ENCODE measurements around the gene PDLIM5.
"Not testable (repeated sequence)": the region's sequence is repeated elsewhere in the genome, so short reads cannot be mapped to it uniquely, and the experiment has no call there.

PDLIM5 gene

DNA sequence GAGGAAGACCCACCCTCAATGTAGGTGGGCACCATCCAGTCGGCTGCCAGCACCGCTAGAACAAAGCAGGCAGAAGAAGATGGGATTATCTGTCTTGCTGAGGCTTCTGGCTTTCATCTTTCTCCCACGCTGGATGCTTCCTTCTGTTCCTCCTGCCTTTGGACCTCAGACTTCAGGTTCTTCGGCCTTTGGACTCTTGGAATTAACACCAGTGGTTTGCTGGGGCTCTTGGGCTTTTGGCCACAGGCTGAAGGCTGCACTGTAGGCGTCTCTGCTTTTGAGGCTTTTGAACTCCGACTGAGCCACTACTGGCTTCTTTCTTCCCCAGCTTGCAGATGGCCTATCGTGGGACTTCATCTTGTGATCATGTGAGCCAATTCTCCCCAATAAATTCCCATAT, 55.1 kb downstream of the PDLIM5 start:
- TF ChIP-seq, protein P1, sequence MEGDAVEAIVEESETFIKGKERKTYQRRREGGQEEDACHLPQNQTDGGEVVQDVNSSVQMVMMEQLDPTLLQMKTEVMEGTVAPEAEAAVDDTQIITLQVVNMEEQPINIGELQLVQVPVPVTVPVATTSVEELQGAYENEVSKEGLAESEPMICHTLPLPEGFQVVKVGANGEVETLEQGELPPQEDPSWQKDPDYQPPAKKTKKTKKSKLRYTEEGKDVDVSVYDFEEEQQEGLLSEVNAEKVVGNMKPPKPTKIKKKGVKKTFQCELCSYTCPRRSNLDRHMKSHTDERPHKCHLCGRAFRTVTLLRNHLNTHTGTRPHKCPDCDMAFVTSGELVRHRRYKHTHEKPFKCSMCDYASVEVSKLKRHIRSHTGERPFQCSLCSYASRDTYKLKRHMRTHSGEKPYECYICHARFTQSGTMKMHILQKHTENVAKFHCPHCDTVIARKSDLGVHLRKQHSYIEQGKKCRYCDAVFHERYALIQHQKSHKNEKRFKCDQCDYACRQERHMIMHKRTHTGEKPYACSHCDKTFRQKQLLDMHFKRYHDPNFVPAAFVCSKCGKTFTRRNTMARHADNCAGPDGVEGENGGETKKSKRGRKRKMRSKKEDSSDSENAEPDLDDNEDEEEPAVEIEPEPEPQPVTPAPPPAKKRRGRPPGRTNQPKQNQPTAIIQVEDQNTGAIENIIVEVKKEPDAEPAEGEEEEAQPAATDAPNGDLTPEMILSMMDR (IDR thresholded peaks at IDR 0.05) = no peak
- Histone ChIP-seq H3K4me3 (no peak overlapping the region), H3K27ac (peak overlapping the region; percentile 67)
- DNase-seq (ENCODE audit: low spot score) = no peak

DNA sequence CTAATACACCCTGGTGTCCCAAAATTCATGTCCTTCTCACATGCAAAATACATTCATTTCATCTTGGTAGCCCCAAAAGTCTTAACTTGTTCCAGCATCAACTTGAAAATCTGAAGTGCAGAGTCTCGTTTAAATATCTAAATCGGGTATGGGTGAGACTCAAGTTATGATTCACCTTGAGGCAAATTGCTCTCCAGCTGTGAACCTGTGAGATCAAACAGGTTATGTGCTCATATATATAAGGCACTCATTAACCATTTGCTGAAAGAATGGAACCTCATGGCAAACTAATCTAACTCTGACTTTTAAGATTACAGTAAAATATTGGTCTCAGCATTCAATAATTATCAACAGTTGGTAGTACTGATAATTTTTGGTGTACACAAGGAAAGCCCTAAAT, 55.5 kb downstream of the PDLIM5 start:
- H3K4me3 ChIP-seq = no peak overlapping the region
- no peak for DNase-seq (ENCODE audit: low spot score)
- TF ChIP-seq, protein P1 (IDR thresholded peaks at IDR 0.05) = no peak
- H3K27ac ChIP-seq = peak overlapping the region; percentile 67

DNA sequence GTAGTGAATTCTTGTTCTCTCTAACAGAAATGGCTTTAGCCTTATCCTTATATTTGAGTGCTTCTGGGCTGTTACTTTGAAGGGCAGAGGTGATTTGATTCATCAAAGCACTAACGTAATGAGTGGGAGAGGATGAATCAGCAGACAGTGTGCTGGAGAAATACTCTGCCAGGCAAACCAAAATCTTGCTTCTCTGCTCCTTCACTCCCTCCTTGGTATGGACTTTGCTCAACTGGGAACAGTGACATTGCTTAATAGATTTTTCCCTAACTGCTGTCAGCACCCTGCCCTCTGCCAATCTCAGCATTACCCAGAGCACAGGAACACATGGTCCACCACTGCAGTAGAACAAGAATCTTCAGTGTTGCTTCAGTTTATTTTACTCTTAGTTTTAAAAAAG, 56.0 kb downstream of the PDLIM5 start:
- no peak overlapping the region for H3K4me3 ChIP-seq
- peak; percentile 91 for DNase-seq (ENCODE audit: low spot score)
- TF ChIP-seq, protein P1 (IDR thresholded peaks at IDR 0.05) = no peak
- H3K27ac ChIP-seq = peak overlapping the region; percentile 67

- Histone ChIP-seq H3K4me3 (peak overlapping the region; percentile 11), H3K27ac (peak overlapping the region; percentile 53 to 67)
- DNase-seq (ENCODE audit: low spot score) = no peak
- TF ChIP-seq, protein P1 (IDR thresholded peaks at IDR 0.05) = no peak
Observed at GRCh38 chr4:94508296-94508695, 56.6 kb downstream of the PDLIM5 start.

DNA sequence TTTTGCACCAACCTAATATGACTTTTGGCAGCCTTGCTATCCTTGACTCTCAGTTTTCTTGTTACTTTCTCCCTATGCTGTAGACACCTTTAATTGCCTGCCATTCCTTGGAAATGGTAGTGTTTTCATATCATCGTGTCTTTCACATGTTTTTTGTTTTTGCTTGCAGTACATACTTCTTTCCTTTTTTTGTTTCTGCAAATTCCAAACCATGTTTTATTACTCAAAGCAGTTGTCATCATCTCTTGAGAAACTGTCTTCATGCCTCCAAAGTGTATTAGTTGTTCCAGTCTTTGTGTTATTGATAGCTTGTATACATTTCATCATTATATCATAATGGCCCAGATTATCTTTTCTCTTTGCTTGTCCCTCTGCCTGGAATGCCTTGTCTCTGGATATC, 57.1 kb downstream of the PDLIM5 start:
- Histone ChIP-seq H3K27ac (peak overlapping the region; percentile 53 to 67), H3K4me3 (peak overlapping the region; percentile 11)
- TF ChIP-seq, protein P1 (IDR thresholded peaks at IDR 0.05) = no peak
- no peak for DNase-seq (ENCODE audit: low spot score)

DNA sequence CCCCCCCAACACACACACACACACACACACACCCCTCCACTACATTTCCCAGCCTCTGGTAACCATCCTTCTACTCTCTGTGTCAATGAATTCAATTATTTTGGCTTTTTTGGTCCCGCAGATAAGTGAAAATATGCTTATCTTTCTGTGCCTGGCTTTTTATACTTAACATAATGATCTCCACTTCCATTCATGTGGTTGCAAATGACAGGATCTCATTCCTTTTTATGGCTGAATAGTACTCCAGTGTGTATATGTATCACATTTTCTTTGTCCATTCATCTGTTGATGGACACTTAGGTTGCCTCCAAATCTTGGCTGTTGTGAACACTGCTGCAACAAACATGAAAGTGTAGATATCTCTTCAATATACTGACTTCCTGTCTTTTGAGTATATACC, 59.8 kb downstream of the PDLIM5 start:
- Histone ChIP-seq H3K4me3 (no peak overlapping the region), H3K27ac (no peak overlapping the region)
- TF ChIP-seq, protein P1 (IDR thresholded peaks at IDR 0.05) = no peak
- DNase-seq (ENCODE audit: low spot score) = no peak

DNA sequence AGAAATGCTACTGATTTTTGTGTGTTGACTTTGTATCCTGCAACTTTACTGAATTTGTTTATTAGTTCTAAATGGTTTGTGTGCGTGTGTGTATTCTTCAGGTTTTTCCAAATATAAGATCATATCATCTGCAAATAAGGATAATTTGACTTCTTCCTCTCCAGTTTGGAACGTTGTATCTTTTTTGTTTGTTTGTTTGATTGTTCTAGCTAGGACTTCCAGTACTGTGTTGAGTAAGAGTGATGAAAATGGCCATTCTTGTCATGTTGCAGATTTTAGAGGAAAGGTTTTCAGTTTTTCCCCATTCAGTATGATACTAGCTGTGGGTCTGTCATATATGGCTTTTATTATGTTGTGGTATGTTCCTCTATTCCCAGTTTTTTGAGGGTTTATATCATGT, 61.8 kb downstream of the PDLIM5 start:
- not testable (repeated sequence) for DNase-seq (ENCODE audit: low spot score); H3K4me3 ChIP-seq
- H3K27ac ChIP-seq = peak overlapping the region in 1 of 2 donors; percentile 11

GRCh38 chr4:94515365-94515764, 63.6 kb downstream of the PDLIM5 start:
- DNase-seq (ENCODE audit: low spot score) = no peak
- peak overlapping the region; percentile 73 to 81 for H3K27ac ChIP-seq
- TF ChIP-seq, protein P1 (IDR thresholded peaks at IDR 0.05) = no peak
- H3K4me3 ChIP-seq = no peak overlapping the region

All from coronary artery (tissue), 2 donors.